SK-N-SH (cell line): Measurements from ENCODE around the gene EFCAB6.

ENCODE experiments used
- CHD2 ChIP-seq: fragments of 150-350 bp; IDR thresholded peaks from 2 replicates; pipeline ENCODE4 v1.6.1; 2018; ENCODE audit warnings: low read length; ENCODE audit not compliant: partially characterized antibody
- EP300 ChIP-seq, 2 experiments: IDR thresholded peaks; 2 replicates each; pipeline versions ENCODE4 v1.4.0 to v1.6.1; 2012; ENCODE audit warnings: borderline replicate concordance in 1 of 2, low read depth in 1 of 2, low read length in 1 of 2
- TAF1 ChIP-seq: IDR thresholded peaks from 2 replicates; pipeline ENCODE4 v1.6.1; 2012; ENCODE audit warnings: low read depth, mild to moderate bottlenecking, low read length, moderate library complexity, borderline replicate concordance

DNA sequence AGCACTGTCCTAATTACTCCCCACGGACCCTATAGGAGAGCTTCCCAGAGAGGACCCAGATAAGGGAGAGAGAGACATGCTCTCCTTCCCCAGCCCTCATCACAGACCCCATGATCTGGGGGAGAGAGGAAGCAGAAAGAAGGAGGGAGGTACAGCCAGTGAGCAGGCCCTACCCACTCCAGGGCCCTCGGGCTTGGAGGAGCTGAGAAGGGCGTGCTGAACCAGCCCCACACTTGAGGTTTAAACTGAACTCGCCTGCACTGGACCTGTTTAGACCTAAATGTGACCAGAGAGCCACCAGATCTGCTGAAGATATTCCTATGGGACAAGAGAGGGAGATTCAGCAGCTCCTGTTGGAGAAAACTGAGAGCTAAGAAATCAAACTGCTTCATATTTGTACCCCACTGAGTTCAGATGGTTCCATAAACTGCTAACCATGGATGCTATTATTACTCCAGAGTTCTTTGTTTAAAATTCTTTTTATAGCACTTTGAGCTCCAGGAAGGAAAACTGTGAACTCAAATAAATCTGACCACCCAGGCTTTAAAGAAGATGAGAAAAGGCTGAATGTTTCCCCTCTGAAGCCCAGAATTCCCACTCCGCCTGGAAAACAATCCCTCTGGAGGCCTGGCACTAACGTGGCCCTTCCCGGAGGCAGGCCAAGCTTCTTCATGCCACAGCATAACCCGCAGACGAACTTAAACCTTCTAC is 67.2 kb downstream of the EFCAB6 start:
- TF ChIP-seq TAF1: no peak
- TF ChIP-seq CHD2: no peak
- no peak for TF ChIP-seq EP300 (IDR thresholded peaks at IDR 0.05; ENCODE audit: borderline replicate concordance in 1 of 2, low read depth in 1 of 2, low read length in 1 of 2)
